HG03175 (cell line): ENCODE measurements around the gene PFAS.

Source experiments
- ATAC-seq: cut with Tn5 transposase; IDR thresholded peaks from one replicate; pipeline ENCODE4 v1.9.1; 2021; ENCODE audit warnings: mild to moderate bottlenecking, moderate library complexity; ENCODE audit not compliant: unreplicated experiment

PFAS gene

DNA sequence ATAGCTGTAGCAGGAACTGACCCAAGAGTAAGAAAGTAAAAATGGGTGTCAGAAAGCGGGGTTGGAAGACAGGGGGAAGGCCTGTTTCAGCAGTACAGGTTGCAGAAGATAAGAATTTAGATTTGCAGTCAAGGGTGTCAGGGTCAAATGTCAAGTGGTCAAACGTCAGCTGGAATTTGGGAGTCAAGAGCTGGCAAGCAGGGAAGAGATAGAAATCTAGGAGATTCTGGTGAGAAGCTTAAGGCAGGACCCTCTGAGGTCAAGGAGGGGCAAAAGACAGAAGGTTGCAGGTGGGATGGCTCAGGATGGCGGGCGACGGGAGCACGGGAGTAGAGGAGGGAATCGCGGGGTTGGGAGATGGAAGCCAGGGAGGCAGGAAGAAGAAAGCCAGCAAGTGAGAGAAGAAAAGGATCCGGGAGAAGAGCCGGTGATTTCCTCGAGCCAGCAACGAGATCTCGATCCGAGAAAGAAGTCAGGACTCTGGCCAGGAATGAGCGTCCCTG, 45.8 kb downstream of the PFAS start:
- no peak for ATAC-seq

DNA sequence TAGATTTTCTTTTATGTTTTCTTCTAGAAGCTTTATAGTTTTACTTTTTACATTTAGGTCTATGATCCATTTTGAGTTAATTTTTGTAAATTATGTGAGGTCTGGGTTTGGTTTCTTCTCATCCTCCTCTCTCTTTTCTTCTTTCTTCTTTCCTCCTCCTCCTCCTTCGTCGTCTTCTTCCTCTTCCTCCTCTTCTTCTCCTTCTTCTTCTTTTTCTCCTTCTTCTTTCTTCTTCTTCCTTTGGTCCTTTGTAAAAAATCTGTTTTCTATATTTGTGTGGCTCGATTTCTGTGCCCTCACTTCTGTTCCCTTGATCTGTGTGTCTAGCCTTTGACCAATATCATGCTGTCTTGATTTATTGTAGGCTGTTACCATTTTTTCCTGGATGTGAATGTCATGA, 51.1 kb downstream of the PFAS start:
- no peak for ATAC-seq

DNA sequence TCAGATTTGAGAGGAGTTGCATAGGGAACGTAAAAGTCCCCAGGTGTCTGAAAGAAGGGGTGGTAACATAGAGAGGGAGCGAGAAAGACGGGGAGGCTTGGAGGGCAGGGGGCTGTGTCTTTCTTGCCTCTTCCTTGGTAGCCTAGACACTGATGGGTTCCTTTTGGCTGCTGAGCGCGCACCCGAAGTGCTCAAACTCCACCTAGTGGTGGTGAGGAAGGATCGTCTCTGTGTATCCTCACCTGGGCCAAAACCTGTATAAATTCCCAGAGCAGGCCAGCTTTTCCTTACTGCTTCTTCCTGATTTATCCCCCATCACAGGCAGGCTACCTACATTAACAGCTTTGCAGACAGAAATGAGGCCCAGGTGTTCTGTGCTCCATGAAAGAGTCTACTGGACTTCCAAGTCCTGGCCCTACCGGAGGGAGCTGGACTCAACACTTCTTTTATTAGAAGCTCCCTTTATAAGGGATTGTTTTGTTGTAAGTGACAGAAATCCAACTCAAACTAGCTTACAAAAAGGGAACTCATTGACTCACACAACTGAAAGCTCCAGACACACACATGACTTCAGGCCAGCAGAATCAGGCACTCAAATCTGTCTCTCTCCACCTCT, 51.6 kb downstream of the PFAS start:
- no peak for ATAC-seq

DNA sequence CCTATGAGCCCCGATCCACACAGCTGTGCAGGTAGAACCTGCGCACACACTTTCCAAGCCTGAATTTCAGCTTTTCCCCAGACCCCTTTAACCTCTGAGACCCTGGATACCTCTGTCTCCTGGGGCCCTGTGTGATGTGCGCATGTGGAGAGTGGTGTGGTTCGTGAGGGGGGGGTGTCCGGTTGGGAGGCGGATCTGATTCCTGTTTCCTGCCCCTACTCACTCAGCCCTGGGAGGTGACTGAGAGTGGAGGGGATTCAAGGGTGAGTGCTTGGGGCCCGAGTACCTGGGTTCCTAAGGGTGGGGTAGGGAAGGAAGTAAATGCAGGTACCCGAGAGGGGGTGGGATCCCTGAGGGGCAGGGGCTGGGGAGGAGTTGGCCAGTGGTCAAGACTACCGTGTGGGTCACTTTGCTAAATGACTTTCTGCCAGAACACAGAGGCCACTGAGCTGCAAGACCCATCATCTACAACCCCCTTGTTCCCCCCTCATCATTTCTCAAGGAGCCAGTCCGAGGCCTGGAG, 61.6 kb downstream of the PFAS start:
- ATAC-seq = no peak

DNA sequence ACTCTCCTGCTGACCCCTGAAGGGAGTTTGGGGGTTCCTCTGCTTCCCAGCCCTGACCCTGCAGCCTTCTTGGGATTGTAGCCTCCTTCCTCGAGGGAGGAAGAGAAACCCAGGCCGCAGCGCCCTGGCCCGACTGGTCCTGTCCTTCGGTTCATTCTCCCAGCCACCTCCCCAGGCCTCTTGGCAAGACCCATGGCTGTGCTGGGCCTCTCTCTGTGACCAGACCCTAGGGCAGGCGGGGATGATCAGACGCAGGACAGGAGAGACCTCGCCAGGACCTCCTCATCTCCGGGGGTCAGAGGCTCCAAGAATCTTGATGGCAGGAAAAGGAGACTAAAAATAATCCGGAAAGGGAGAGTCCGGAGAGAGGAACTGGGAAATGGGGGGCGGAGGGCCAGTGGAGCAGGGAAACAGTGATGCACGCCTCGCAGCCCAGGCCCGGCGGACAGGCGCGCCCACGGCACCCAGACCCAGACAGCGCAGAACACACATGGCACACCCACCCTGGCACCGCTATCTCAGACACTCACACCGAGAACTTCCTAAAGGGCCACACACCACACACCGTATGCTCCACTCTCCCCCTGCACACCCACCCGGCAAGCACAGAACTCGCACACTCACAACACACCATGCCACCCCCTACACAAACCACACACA, 62.2 kb downstream of the PFAS start:
- no peak for ATAC-seq

DNA sequence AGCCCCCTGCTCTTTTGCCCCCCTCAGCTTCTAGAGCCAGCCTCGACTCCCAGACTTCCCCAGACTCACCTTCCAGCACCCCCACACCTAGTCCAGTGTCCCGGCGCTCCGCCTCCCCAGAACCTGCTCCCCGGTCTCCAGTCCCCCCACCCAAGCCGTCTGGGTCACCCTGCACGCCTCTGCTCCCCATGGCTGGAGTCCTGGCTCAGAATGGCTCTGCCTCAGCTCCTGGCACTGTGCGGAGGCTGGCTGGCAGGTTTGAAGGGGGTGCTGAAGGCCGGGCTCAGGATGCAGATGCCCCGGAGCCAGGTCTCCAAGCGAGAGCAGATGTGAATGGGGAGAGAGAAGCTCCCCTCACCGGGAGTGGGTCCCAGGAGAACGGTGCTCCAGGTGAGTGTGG, 63.2 kb downstream of the PFAS start:
- ATAC-seq = no peak

DNA sequence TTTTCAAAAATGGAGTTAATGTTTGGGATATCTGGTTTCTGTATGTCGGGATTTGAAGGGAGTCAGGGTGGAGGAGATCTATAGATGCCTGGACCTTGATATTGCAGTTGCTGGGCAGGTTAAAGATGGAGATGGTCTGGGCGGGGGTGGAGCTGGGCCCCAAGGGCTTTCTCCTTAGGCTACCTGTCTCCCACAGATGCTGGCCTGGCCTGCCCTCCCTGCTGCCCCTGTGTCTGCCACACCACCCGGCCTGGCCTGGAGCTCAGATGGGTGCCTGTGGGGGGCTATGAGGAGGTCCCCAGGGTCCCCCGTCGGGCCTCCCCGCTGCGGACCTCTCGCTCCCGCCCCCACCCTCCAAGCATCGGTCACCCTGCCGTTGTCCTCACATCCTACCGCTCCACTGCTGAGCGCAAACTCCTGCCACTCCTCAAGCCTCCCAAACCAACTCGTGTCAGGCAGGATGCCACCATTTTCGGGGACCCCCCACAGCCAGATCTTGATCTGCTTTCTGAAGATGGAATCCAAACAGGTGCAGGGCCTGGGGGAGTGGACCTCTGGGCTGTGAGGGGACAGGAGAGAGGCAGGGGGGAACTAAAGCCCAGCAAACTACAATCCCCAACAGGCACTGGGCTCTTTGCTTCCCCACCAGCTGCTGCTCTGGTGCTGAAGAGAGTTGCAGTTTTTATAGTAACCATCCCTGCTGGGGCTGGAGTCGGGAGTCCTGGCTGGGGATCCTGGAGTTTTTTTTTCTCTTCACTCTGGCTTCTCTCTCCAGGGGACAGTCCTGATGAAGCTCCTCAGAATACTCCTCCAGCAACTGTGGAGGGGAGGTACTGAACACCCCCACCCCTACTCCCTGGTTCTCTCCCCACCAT, 63.9 kb downstream of the PFAS start:
- ATAC-seq = no peak

DNA sequence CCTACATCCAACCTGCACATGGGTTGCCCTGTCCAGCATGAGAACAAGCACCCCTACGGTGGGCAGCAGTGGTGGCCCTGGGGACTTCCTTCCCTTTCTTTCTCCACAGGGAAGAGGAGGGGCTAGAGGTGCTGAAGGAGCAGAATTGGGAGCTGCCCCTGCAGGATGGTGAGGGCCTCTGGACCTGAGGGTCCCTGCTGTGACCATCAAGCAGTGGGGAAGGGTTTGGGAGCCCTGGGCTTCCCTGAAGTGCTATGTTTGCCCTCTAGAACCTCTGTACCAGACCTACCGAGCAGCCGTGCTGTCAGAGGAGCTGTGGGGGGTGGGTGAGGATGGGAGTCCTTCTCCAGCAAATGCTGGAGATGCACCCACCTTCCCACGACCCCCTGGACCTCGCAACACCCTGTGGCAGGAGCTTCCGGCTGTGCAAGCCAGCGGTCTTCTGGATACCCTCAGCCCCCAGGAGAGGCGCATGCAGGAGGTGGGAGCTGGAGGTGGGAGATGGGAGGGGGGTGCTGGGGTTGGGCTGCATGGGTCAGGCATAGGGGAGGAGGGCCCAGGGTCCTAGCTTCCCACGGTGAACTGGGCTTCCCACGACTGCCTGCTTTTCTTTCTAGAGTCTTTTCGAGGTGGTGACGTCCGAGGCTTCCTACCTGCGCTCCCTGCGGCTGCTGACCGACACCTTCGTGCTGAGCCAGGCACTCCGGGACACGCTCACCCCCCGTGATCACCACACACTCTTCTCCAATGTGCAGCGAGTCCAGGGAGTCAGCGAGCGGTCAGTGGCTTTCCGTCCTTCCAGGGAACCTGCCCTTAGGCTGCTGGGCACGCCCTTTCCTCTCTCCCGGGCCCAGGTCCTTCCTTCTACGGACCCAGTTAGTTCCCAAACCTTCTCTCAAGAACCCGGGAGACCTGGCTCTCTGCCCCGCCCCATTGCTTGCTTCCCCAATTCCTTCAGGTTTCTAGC, 66.0 kb downstream of the PFAS start:
- ATAC-seq = no peak

DNA sequence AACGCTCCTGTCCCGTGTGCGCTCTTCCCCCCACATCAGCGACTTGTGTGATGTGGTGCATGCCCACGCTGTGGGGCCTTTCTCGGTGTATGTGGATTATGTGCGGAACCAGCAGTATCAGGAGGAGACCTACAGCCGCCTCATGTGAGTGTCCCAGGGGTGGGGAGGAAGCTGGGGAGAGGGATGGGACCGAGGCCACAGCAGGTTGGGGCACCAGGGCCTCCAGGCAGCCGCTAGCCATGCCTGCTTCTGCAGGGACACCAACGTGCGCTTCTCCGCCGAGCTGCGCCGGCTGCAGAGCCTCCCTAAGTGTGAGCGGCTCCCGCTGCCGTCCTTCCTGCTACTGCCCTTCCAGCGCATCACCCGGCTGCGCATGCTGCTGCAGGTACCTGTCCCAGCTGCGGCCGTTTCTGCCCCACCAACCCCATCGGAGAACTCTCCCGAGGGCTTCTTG, 66.7 kb downstream of the PFAS start:
- ATAC-seq = no peak

DNA sequence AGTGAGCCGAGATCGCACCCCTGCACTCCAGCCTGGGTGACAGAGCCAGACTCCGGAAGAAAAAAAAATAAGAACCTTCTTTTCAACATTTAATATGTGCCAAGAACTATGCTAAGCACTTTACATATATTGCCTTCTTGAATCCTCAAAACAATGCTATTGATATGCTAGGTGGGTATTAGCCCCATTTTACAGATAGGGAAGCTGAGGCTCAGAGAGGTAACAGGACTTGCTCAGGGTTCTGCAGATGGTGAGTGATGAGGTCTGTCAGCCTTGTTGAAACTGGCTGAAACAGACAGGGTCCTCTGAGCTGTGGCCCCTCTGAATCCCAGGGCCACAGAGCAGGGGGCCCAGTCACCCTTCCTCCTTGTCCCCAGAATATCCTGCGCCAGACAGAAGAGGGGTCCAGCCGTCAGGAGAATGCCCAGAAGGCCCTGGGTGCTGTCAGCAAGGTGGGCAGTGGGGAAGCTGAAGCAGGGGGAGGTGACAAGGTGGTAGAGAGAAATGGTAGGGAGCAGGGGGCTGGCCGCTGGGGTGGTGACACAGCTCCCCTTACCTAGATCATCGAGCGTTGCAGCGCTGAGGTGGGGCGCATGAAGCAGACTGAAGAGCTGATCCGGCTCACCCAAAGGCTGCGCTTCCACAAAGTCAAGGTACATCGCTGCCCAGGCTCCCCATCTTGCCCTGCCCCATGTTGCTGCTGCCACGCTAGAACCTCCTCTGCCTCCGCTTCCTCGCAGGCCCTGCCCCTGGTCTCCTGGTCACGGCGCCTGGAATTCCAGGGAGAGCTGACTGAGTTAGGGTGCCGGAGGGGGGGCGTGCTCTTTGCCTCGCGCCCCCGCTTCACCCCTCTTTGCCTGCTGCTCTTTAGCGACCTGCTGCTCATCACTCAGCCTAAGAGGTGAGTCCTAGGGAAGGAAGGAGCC, 69.2 kb downstream of the PFAS start:
- no peak for ATAC-seq
